ENCODE data around the gene SGPP1.

SGPP1 gene

DNA sequence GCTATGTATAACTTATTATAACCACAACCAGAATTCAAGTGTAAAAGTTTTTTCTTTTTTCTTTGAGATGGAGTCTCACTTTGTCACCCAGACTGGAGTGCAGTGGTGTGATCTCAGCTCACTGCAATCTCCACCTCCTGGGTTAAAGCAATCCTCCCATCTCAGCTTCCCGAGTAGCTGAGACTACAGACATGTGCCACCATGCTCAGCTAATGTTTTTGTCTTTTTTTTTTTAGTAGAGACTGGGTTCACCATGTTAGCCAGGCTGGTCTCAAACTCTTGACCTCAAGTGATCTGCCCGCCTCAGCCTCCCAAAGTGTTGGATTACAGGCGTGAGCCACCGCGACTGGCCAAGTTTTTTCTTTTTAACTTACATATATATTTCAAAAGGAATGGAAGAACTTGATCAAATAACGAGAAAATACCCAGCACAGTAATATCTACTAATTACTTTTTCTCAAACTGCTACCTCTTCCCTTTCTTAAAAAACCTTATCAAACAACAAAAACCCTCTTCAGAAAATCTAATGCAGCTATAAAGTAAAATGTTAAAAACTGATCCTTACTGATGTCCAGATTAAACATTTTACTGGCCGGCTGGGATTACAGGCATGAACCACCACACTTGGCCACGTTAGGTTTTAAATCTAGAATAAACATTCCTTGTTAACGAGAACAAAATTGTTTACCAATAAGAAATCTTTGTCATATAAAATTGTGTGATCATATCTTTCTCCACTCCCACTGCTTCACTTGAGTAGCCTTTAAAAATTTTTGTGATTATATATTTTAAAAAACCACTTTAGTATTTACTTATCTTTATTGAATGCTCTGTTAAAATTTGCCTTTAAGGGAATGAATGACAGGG lies 44.9 kb downstream of the SGPP1 start:
- CTCF ChIA-PET, result interaction anchor here (0.6 kb wide), 1 partner anchor 37 kb away, joined by 4 read pairs; no protein-coding TSS in a partner anchor
- no peak for DNase-seq (ENCODE audit: extremely low spot score)
- POLR2A ChIA-PET, result interaction anchor here (0.6 kb wide), 1 partner anchor 40 kb away, joined by 3 read pairs; no protein-coding TSS in a partner anchor
- TF ChIP-seq FOXA1 (IDR thresholded peaks at IDR 0.05) (no peak), L3MBTL2 (conservative IDR thresholded peaks at IDR 0.05) (peak; percentile 12; the same call in 1 of the 2 replicates), ZNF384 (IDR thresholded peaks at IDR 0.05) (peak; percentile 69)

GRCh38 chr14:63678536-63678935 lies 49.3 kb downstream of the SGPP1 start:
- CTCF ChIA-PET, result interaction anchor here (0.5 to 0.6 kb wide), 2 partner anchors 49 to 804 kb away, joined by 3 read pairs; no protein-coding TSS in a partner anchor
- DNase-seq (ENCODE audit: extremely low spot score), result no peak
- POLR2A ChIA-PET, result interaction anchor here (1.1 to 1.6 kb wide), 2 partner anchors 37 to 135 kb away, joined by 3 to 7 read pairs; partner anchors contain the start of genes PPP2R5E and WDR89
- no peak for TF ChIP-seq ELF4 (IDR thresholded peaks at IDR 0.05)
- TF ChIP-seq L3MBTL2 (conservative IDR thresholded peaks at IDR 0.05), result no peak
- no peak for TF ChIP-seq FOXK2 (IDR thresholded peaks at IDR 0.05)
- TF ChIP-seq ZNF384 (IDR thresholded peaks at IDR 0.05), result no peak
- no peak for TF ChIP-seq HDGF (IDR thresholded peaks at IDR 0.05; ENCODE audit: borderline replicate concordance)
- no peak for TF ChIP-seq SP1 (IDR thresholded peaks at IDR 0.05)
- no peak for TF ChIP-seq FOXM1 (IDR thresholded peaks at IDR 0.05; ENCODE audit: borderline replicate concordance)
- no peak for TF ChIP-seq TARDBP (IDR thresholded peaks at IDR 0.05)
- TF ChIP-seq CTBP1 (IDR thresholded peaks at IDR 0.05; ENCODE audit: borderline replicate concordance), result no peak
- TF ChIP-seq FOXA1 (IDR thresholded peaks at IDR 0.05), result no peak
- TF ChIP-seq PKNOX1 (IDR thresholded peaks at IDR 0.05), result no peak
- TF ChIP-seq BHLHE40 (IDR thresholded peaks at IDR 0.05; ENCODE audit: borderline replicate concordance), result no peak
- TF ChIP-seq SUZ12 (IDR thresholded peaks at IDR 0.05), result no peak

GRCh38 chr14:63677891-63678379 lies 49.9 kb downstream of the SGPP1 start:
- peak; percentile 27 for DNase-seq (ENCODE audit: extremely low spot score)
- ChIA-PET POLR2A (interaction anchor here (1.1 to 1.6 kb wide), 2 partner anchors 36 to 135 kb away, joined by 3 to 7 read pairs; partner anchors contain the start of genes PPP2R5E and WDR89), CTCF (interaction anchor here (0.6 to 0.7 kb wide), 2 partner anchors 50 to 510 kb away, joined by 3 to 6 read pairs; no protein-coding TSS in a partner anchor)
- TF ChIP-seq PKNOX1 (IDR thresholded peaks at IDR 0.05) (peak; percentile 42), CTBP1 (IDR thresholded peaks at IDR 0.05; ENCODE audit: borderline replicate concordance) (peak; percentile 22; the same call in 1 of the 2 replicates), ZNF384 (IDR thresholded peaks at IDR 0.05) (peak; percentile 77), L3MBTL2 (conservative IDR thresholded peaks at IDR 0.05) (0 out of 2 replicates have a peak, but pooled peaks have one; percentile 12), HDGF (IDR thresholded peaks at IDR 0.05; ENCODE audit: borderline replicate concordance) (no peak), NFRKB (IDR thresholded peaks at IDR 0.05) (no peak), SP1 (IDR thresholded peaks at IDR 0.05) (no peak), FOXA1 (IDR thresholded peaks at IDR 0.05) (no peak), SUZ12 (IDR thresholded peaks at IDR 0.05) (no peak), ELF4 (IDR thresholded peaks at IDR 0.05) (no peak), TARDBP (IDR thresholded peaks at IDR 0.05) (no peak), FOXM1 (IDR thresholded peaks at IDR 0.05; ENCODE audit: borderline replicate concordance) (no peak)

- CTCF ChIA-PET, result no interaction called here
- no peak for DNase-seq (ENCODE audit: extremely low spot score)
- TF ChIP-seq NFRKB (IDR thresholded peaks at IDR 0.05) (no peak), ZNF384 (IDR thresholded peaks at IDR 0.05) (no peak), FOXM1 (IDR thresholded peaks at IDR 0.05; ENCODE audit: borderline replicate concordance) (no peak), ARNT (IDR thresholded peaks at IDR 0.05) (no peak), HDGF (IDR thresholded peaks at IDR 0.05; ENCODE audit: borderline replicate concordance) (no peak), FOXA1 (IDR thresholded peaks at IDR 0.05) (no peak), CTBP1 (IDR thresholded peaks at IDR 0.05; ENCODE audit: borderline replicate concordance) (no peak), SUZ12 (IDR thresholded peaks at IDR 0.05) (no peak), ELF4 (IDR thresholded peaks at IDR 0.05) (no peak), PKNOX1 (IDR thresholded peaks at IDR 0.05) (no peak), BHLHE40 (IDR thresholded peaks at IDR 0.05; ENCODE audit: borderline replicate concordance) (no peak), L3MBTL2 (conservative IDR thresholded peaks at IDR 0.05) (no peak), SP1 (IDR thresholded peaks at IDR 0.05) (no peak), TARDBP (IDR thresholded peaks at IDR 0.05) (no peak)
- POLR2A ChIA-PET, result no interaction called here
Observed at GRCh38 chr14:63676615-63677014, 51.2 kb downstream of the SGPP1 start.

- DNase-seq (ENCODE audit: extremely low spot score), result no peak
- 0 out of 2 replicates have a peak, but pooled peaks have one; percentile 24 for TF ChIP-seq PKNOX1 (IDR thresholded peaks at IDR 0.05)
- peak; percentile 19; the same call in 1 of the 2 replicates for TF ChIP-seq ZNF384 (IDR thresholded peaks at IDR 0.05)
- 0 out of 2 replicates have a peak, but pooled peaks have one; percentile 19 for TF ChIP-seq L3MBTL2 (conservative IDR thresholded peaks at IDR 0.05)
- no peak for TF ChIP-seq NFRKB (IDR thresholded peaks at IDR 0.05)
- ChIA-PET CTCF (no interaction called here), POLR2A (no interaction called here)
Observed at GRCh38 chr14:63673886-63674497, 53.9 kb downstream of the SGPP1 start.
